ENCODE results near the gene UBAC1.

DNA sequence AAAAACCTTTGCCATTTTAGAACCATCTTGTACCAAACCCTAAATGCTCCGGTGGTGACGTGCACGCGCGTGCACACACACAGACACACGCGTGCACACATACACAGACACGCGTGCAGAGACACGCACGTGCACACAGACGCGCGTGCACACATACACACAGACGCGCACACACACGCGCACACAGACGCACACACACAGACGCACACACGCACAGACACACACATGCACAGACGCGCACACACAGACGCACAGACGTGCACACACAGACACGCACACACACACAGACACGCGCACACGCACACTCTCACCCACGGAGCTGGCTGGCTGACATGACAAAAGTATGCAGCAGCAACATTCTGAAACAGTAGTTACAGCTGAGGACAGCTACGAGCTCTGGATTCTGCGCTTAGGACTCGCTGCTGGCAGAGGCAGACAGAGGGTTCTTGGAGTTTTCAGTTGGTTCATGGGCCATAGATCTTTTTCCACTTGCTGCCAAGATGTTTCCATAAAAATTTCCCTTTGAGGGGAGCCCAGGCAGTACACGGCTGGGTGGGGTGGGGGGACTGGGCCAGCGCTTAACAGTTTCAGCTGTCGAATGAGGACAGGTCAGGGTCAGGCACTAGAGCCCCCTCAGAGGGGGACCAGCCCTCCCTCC lies 46.2 kb upstream of the UBAC1 start:
- TF ChIP-seq ZNF138 (tag by site-specific recombination; IDR thresholded peaks at IDR 0.05; ENCODE audit: borderline replicate concordance) (no peak), ZXDB (tag by site-specific recombination; IDR thresholded peaks at IDR 0.05) (no peak), ZNF518A (tag by site-specific recombination; conservative IDR thresholded peaks at IDR 0.05; ENCODE audit: low read depth) (no peak), CTCF (tag by site-specific recombination; IDR thresholded peaks at IDR 0.05) (no peak), ZNF629 (tag by site-specific recombination; IDR thresholded peaks at IDR 0.05) (no peak), ZFP37 (tag by site-specific recombination; IDR thresholded peaks at IDR 0.05) (no peak), ZNF549 (tag by site-specific recombination; IDR thresholded peaks at IDR 0.05) (no peak), ZNF114 (tag by site-specific recombination; IDR thresholded peaks at IDR 0.05) (no peak), ZSCAN4 (tag by site-specific recombination; IDR thresholded peaks at IDR 0.05) (peak; percentile 96)
- TF ChIP-seq, protein P1, sequence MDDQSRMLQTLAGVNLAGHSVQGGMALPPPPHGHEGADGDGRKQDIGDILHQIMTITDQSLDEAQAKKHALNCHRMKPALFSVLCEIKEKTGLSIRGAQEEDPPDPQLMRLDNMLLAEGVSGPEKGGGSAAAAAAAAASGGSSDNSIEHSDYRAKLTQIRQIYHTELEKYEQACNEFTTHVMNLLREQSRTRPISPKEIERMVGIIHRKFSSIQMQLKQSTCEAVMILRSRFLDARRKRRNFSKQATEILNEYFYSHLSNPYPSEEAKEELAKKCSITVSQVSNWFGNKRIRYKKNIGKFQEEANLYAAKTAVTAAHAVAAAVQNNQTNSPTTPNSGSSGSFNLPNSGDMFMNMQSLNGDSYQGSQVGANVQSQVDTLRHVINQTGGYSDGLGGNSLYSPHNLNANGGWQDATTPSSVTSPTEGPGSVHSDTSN (CRISPR knock-in tag; IDR thresholded peaks at IDR 0.05): no peak
